Iris pigment epithelial cell (primary cell): ENCODE results near the gene BMPR2.
"Not testable (repeated sequence)": the region's sequence is repeated elsewhere in the genome, so short reads cannot be mapped to it uniquely, and the experiment has no call there.

ENCODE experiments used
- DNase-seq: peaks from one replicate; pipeline ENCODE4 v3.0.0-alpha.2; 2011; ENCODE audit warnings: low read depth

Gene BMPR2

GRCh38 chr2:202530038-202530437, 153.9 kb downstream of the BMPR2 start:
- DNase-seq: peak; percentile 65

- not testable (repeated sequence) for DNase-seq
Measured at GRCh38 chr2:202535290-202535689, 159.2 kb downstream of the BMPR2 start.

- no peak for DNase-seq
Measured at GRCh38 chr2:202541137-202541536, 165.0 kb downstream of the BMPR2 start.

DNA sequence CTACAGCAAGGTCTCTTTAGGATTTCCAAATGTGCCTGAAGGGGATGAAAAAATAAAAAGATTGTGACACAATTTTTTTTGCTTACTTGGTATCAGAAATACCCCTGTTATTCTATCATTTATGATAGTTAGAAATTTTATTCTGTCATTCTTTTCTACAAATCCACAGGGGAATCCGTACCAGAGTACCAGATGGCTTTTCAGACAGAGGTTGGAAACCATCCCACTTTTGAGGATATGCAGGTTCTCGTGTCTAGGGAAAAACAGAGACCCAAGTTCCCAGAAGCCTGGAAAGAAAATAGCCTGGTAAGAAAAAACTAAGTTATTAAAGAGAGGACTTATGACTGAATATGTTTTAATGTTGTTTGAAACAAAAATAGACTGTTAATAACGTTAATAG, 166.0 kb downstream of the BMPR2 start:
- no peak for DNase-seq

DNA sequence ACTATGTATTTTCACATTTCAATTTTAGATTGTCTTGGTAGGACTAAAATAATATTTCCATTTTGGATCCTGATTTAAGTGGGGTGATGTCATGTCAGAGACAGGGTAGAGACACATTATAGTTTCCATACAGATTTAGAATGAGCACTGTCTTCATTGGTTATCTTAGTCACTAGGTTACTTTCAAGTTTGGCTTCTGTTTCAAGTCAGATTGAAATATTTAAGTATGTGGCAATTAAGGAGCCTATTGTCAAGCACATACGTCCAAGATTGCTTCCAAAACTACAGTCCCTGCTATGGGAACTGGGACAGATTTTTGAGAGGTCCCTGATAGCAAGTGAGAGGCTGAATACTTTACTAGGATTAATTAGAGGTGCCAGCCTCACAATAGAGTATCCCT, 169.4 kb downstream of the BMPR2 start:
- peak; percentile 34 for DNase-seq

DNA sequence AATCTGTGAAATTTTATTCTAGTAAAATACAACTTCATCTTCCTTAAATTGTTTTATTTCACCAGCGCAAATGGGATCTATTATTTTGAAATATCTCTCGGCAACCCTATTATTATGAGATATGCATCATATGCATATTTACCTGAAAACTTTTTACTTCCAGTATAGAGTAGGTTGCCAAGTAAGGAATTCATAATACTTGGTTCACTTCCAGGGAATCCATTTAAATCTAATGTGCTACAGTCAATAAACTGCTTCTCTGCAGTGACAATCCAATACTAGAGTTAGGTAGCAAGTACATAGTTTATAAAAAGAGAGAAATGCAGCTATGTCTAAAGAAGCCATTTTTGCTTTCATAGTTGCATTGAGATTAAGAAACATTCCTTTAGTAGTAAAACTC, 169.8 kb downstream of the BMPR2 start:
- DNase-seq: no peak

DNA sequence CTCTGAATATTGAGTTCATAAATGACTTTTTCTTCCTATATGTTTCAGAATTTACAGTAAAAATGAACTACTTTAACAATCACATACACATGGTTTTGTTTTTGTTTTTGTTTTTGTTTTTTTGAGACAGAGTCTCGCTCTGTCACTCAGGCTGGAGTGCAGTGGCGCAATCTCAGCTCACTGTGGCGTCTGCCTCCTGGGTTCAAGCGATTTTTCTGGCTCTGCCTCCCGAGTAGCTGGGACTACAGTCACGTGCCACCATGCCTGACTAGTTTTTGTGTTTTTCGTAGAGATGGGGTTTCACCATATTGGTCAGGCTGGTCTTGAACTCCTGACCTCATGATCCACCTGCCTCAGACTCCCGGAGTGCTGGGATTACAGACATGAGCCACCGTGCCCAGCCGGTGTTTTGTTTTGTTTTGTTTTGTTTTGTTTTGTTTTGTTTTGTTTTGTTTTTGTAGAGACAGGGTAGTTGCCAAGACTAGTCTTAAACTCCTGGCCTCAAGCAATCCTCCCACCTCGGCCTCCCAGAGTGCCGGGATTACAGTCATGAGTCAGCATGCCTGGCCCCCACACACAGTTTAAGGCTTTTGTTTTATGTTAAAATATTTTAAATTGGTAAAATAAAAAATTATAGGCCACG, 170.5 kb downstream of the BMPR2 start:
- peak; percentile 46 for DNase-seq

DNA sequence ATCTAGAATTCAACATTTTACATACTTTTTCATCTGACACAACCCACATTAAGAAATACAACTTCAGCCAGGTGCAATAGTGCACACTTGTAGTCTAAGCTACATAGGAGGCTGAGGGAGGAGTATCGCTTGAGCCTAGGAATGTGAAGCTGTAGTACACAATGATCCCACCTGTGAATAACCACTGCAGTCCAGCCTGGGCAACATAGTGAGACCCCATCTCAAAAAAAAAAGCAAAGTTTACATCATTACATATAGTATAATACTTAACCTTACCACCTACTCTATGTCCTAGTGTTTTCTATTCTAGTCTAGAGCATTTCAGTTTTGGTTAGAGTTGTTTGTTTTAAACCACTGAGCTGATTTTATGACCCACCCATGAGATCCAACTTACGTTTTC, 172.1 kb downstream of the BMPR2 start:
- DNase-seq: no peak

DNA sequence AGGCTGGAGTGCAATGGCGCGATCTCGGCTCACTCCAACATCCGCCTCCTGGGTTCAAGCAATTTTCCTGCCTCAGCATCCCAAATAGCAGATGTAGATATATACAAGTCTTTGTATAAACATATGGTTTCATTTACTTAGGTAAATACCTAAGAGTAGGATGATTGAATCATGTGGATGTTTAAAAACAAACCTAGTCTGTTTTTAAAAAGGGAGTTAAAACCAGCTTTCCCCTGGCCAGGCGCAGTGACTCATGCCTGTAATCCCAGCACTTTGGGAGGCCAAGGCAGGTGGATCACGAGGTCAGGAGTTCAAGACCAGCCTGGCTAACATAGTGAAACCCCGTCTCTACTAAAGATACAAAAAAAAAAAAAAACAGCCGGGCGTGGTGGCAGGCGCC, 174.9 kb downstream of the BMPR2 start:
- DNase-seq: peak; percentile 64

DNA sequence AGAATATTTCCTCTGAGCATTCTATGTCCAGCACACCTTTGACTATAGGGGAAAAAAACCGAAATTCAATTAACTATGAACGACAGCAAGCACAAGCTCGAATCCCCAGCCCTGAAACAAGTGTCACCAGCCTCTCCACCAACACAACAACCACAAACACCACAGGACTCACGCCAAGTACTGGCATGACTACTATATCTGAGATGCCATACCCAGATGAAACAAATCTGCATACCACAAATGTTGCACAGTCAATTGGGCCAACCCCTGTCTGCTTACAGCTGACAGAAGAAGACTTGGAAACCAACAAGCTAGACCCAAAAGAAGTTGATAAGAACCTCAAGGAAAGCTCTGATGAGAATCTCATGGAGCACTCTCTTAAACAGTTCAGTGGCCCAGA, 179.2 kb downstream of the BMPR2 start:
- DNase-seq: no peak

DNA sequence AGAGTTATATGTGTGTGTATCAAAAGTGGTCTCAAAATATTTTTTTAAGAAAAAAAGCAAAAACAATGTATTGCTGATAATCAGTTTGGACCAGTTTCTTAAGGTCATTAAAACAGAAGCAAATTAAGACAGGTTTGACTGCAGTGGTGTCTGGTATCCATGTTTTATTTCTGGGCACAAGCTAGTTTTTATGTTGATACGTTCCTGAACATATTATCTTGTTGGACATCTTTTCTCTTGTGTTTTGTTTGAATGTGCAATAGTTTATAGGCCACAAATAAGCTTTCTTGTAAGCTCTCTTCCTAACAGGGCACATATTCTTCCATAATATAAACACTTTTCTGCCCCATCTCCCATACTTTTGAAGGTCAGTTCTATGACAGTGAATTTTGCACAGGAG, 184.1 kb downstream of the BMPR2 start:
- DNase-seq: no peak

DNA sequence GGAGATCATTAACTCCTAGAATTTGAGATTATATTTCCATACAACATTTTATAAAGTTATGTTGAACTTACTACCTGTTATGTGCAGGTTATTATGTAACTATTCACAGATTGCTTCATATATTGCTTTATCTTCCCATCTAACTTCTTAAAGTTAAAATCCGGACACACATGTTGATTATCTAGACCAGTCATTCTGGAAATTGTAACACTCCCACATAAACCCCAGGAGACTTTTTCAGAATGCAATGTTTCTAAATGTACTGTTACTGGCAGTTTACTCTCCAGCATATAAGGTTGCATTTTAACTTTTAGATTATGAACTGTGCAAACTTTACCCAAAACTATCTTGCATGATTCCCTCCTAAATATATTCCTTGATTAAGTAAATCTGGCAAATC, 188.1 kb downstream of the BMPR2 start:
- DNase-seq: no peak

GRCh38 chr2:202566286-202566685, 190.2 kb downstream of the BMPR2 start:
- no peak for DNase-seq

GRCh38 chr2:202574541-202574940, 198.4 kb downstream of the BMPR2 start:
- DNase-seq: no peak

DNA sequence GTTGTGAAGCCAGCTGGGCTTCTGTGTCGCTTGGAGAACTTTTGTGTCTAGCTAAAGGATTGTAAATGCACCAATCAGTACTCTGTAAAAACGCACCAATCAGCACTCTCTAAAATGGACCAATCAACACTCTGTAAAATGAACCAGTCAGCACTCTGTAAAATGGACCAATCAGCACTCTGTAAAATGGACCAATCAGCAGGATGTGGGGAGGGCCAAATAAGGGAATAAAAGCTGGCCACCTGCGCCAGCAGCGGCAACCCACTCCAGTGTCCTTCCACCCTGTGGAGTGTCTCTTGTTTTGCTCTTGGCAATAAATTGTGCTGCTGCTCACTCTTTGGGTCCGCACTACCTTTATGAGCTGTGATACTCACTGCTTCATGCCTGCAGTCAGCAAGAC, 199.1 kb downstream of the BMPR2 start:
- not testable (repeated sequence) for DNase-seq

DNA sequence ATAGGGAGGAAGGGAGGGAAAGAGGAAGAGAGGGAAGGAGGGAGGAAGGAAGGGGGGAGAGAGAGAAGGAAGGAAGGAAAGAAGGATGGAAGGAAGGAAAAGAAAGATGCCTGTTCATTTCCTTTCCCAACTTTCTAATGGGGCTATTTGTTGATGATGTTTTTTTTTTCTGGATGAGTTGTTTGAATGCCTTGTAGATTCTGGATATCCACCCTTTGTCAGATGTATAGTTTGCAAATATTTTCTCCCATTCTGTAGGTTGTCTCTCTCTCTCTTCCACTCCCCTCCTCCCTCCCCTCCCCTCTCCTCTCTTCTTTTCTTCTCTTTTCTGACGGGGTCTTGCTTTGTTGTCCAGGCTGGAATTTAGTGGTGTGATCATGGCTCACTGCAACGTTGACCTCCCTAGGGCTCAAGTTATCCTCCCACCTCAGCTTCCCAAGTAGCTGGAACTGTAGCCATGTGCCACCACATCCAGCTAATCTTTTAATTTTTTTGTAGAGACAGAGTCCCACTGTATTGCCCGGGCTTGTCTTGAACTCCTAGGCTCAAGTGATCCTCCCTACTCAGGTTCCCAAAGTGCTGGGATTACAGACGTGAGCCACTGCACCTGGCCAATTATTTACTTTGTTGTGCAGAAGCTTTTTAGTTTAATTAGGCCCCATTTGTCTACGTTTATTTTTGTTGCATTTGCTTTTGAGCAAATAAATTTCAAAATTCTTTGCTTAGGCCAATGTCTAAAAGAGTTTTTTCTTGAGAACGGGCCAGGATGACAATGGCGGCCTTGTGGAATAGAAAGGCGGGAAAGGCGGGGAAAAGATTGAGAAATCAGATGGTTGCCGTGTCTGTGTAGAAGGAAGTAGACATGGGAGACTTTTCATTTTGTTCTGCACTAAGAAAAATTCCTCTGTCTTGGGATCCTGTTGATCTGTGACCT, 201.4 kb downstream of the BMPR2 start:
- no peak for DNase-seq

GRCh38 chr2:202582846-202583245, 206.7 kb downstream of the BMPR2 start:
- not testable (repeated sequence) for DNase-seq

DNA sequence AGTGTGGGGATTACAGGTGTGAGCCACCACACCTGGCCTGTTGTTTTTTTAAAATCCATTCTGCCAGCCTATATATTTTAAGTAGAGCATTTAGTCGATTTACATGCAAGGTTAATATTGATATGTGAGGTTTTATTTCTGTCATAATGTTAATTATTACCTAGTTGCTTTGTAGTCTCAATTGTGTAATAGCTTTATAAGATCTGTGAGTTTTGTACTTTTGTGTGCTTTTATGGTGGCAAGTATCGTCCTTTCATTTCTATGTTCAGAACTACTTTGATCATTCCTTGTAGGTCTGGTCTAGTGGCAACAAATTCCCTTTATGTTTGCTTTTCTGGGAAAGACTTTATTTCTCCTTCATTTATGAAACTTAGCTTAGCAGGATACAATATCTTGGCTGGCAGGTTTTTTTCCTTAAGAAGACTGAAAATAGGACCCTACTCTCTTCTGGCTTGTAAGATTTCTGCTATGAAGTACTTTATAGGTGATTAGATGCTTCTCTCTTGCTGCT, 207.6 kb downstream of the BMPR2 start:
- no peak for DNase-seq

DNA sequence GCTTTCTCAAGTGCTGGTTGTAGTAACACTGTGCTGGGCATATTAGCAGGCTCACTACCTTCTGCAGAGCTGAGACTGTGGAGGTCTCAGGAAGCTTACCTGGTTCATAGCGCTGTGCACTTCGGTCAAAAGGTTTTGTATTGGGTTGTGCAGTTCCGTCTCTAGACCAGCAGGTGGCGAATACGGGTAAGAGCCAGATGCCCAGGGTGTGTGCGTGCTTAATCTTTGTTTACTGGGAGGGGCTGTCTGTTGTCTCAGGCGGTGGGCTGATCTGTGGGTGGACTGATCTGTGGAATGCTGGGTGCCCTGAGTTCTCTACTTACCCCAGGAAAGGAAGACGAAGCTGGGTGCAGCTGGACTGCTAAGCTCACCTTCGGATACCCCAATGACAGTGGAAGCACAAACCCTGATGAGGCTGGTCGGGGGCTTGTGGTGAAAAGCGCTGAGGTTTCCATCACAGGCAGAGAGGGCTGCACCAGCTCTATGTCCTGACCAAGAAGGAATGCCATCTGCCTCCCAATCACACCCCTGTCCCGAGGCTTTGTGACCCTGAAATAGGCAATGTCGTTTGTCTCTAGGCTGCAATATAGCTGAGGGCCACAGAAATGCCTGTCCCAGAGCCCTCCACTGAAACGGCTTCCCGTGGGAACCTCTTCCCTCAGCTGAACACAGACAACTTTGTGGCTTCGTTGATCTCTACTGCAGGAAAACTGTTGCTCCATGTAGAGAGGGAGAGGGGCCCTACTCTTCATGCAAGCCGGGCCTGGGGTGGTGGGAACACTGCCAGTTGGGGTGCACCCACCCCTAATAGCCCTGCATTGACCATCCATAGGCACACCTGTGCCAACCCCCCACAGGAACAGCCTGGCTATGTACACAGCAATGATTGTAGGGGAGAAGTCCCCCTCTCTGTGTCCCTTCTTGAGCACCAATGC, 212.8 kb downstream of the BMPR2 start:
- DNase-seq: peak; percentile 67

DNA sequence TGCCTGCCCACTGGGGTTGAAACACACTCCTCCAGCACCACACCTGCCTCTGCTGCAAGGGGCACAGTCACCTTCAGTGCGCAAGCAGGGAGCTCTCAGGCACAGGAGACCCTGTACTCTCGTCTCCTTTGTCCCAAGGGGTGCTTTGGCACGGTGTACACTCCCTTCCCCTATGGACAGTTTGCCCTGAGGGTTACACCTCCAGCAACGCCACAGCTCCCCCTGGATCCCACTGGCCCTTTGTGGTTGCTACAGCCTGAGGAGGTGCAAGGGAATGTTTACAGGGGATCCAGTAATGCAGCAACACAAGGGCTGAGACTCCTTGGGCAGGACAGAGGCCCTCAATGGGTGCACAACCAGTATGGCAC, 213.4 kb downstream of the BMPR2 start:
- no peak for DNase-seq

DNA sequence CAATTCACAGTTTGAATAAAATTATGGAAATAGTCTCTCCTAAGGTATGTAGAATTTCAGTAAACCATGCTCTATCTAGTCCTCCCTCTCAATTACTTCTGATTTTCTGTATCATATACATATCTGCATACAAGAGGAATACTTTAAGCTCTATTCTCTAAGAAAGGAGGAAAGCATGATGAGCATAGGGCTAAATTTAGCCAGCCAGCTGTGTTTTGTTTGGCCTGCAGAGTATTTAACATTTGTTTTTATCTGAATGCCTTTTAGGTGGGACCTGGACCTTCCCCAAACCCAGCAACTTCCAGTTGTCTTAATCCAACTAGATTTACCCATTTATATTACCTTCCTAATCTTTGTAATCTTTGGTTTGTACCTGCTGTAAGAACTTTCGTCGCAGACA, 216.4 kb downstream of the BMPR2 start:
- no peak for DNase-seq

- no peak for DNase-seq
Measured at GRCh38 chr2:202599105-202599504, 223.0 kb downstream of the BMPR2 start.
